HG02642 (cell line): ENCODE measurements around the gene AFF1.

ENCODE experiments used
- ATAC-seq: cut with Tn5 transposase; IDR thresholded peaks from one replicate; pipeline ENCODE4 v1.9.1; 2021; ENCODE audit warnings: mild to moderate bottlenecking; ENCODE audit not compliant: unreplicated experiment, poor library complexity

AFF1 gene

GRCh38 chr4:86947501-86948120 is 12.8 kb downstream of the AFF1 start:
- no peak for ATAC-seq

GRCh38 chr4:86948276-86948675 is 13.5 kb downstream of the AFF1 start:
- ATAC-seq: no peak

GRCh38 chr4:86950831-86951525 is 16.2 kb downstream of the AFF1 start:
- no peak for ATAC-seq

GRCh38 chr4:86955888-86956451 is 21.2 kb downstream of the AFF1 start:
- no peak for ATAC-seq

GRCh38 chr4:86957215-86957614 is 22.4 kb downstream of the AFF1 start:
- ATAC-seq: peak; percentile 46

GRCh38 chr4:86959588-86960500 is 25.0 kb downstream of the AFF1 start:
- ATAC-seq: no peak

- ATAC-seq: no peak
Observed at GRCh38 chr4:86960557-86960961, 25.7 kb downstream of the AFF1 start.

GRCh38 chr4:86961116-86961515 is 26.3 kb downstream of the AFF1 start:
- ATAC-seq: peak; percentile 8

- peak; percentile 85 for ATAC-seq
Observed at GRCh38 chr4:86961605-86962295, 26.9 kb downstream of the AFF1 start.

- ATAC-seq: no peak
Observed at GRCh38 chr4:86963697-86964096, 28.9 kb downstream of the AFF1 start.

- peak; percentile 56 for ATAC-seq
Observed at GRCh38 chr4:86965019-86965976, 30.5 kb downstream of the AFF1 start.

- no peak for ATAC-seq
Observed at GRCh38 chr4:86967073-86967472, 32.3 kb downstream of the AFF1 start.

- no peak for ATAC-seq
Observed at GRCh38 chr4:86967798-86968197, 33.0 kb downstream of the AFF1 start.

GRCh38 chr4:86968547-86968946 is 33.7 kb downstream of the AFF1 start:
- ATAC-seq: no peak

- no peak for ATAC-seq
Observed at GRCh38 chr4:86970447-86971354, 35.9 kb downstream of the AFF1 start.

- no peak for ATAC-seq
Observed at GRCh38 chr4:86971355-86971683, 36.5 kb downstream of the AFF1 start.

- no peak for ATAC-seq
Observed at GRCh38 chr4:86972997-86973396, 38.2 kb downstream of the AFF1 start.

- no peak for ATAC-seq
Observed at GRCh38 chr4:86973668-86974067, 38.9 kb downstream of the AFF1 start.
